Sigmoid colon (tissue), 4 donors: Measurements from ENCODE around the gene CAMTA1.

Experiments used
- EP300 ChIP-seq, 4 donors: sonication (generic); formaldehyde crosslinking; IDR thresholded peaks; one replicate each; pipeline ENCODE4 v1.6.1; 2017; ENCODE audit warnings: antibody characterized with exemption in 4 of 4
- POLR2A ChIP-seq, 2 donors: fragments of 450-650 bp; IDR thresholded peaks; one replicate each; pipeline ENCODE4 v1.6.1; 2016; ENCODE audit warnings: antibody characterized with exemption in 2 of 2, mild to moderate bottlenecking in 2 of 2, moderate library complexity in 2 of 2
- POLR2AphosphoS5 ChIP-seq, 4 donors: sonication (generic); formaldehyde crosslinking; IDR thresholded peaks; one replicate each; pipeline ENCODE4 v1.6.1; 2017; ENCODE audit warnings: antibody characterized with exemption in 4 of 4
- TF ChIP-seq, protein P1 (sequence below), 4 experiments: fragments of 450-650 bp in 3 of 4; fragments of 200-600 bp in 1 of 4; IDR thresholded peaks; one replicate each; pipeline ENCODE4 v1.5.1; 2016 to 2019; ENCODE audit warnings: antibody characterized with exemption in 4 of 4, mild to moderate bottlenecking in 3 of 4, moderate library complexity in 2 of 4

DNA sequence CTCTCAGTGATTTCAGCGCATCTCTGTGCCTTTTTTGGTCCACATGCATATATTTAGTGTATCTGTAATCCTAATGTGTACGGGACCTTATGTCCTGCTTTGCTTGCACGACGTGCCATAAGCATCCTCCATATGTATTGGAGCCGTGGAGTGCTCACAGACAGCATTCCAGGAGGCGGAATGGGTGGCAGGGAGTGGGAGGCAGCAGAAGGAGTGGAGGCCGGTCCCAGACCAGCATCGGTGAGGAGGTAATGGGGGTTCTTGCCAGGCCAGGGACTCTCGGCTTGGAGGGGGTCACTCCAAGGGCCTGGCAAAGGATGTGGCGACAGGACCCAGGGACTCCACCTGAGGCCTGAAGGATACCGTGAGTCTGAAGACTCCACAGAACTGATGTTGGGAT lies 185.0 kb downstream of the CAMTA1 start:
- TF ChIP-seq, protein P1, sequence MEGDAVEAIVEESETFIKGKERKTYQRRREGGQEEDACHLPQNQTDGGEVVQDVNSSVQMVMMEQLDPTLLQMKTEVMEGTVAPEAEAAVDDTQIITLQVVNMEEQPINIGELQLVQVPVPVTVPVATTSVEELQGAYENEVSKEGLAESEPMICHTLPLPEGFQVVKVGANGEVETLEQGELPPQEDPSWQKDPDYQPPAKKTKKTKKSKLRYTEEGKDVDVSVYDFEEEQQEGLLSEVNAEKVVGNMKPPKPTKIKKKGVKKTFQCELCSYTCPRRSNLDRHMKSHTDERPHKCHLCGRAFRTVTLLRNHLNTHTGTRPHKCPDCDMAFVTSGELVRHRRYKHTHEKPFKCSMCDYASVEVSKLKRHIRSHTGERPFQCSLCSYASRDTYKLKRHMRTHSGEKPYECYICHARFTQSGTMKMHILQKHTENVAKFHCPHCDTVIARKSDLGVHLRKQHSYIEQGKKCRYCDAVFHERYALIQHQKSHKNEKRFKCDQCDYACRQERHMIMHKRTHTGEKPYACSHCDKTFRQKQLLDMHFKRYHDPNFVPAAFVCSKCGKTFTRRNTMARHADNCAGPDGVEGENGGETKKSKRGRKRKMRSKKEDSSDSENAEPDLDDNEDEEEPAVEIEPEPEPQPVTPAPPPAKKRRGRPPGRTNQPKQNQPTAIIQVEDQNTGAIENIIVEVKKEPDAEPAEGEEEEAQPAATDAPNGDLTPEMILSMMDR (IDR thresholded peaks at IDR 0.05): no peak
- no peak for TF ChIP-seq POLR2AphosphoS5 (IDR thresholded peaks at IDR 0.05)
- no peak for TF ChIP-seq POLR2A (IDR thresholded peaks at IDR 0.05)
- TF ChIP-seq EP300 (IDR thresholded peaks at IDR 0.05): no peak
